Neural cell (in vitro differentiated cells): ENCODE results near the gene GP2.

Source experiments
- CTCF ChIP-seq: fragments of 450-650 bp; IDR thresholded peaks from 2 replicates; pipeline ENCODE4 v1.5.1; 2014; ENCODE audit warnings: antibody characterized with exemption, mild to moderate bottlenecking, moderate library complexity; ENCODE audit not compliant: poor library complexity, severe bottlenecking
- EP300 ChIP-seq: fragments of 450-650 bp; conservative IDR thresholded peaks from 2 replicates; pipeline ENCODE4 v1.6.1; 2014; ENCODE audit warnings: antibody characterized with exemption, mild to moderate bottlenecking, moderate library complexity; ENCODE audit not compliant: poor library complexity, severe bottlenecking
- EZH2 ChIP-seq: fragments of 200-600, 300-800 bp; shearing (Covaris generic), sonication (generic); IDR thresholded peaks from 2 replicates; pipeline ENCODE4 v1.6.1; 2014; ENCODE audit warnings: antibody characterized with exemption, low read length, borderline replicate concordance, mild to moderate bottlenecking; ENCODE audit not compliant: insufficient read depth, poor library complexity, severe bottlenecking
- MXI1 ChIP-seq: fragments of 450-650 bp; conservative IDR thresholded peaks from 2 replicates; pipeline ENCODE4 v1.6.1; 2014; ENCODE audit warnings: antibody characterized with exemption, mild to moderate bottlenecking; ENCODE audit not compliant: poor library complexity, severe bottlenecking
- POLR2AphosphoS5 ChIP-seq: IDR thresholded peaks from 2 replicates; pipeline ENCODE4 v1.6.1; 2012
- RAD21 ChIP-seq: fragments of 450-650 bp; conservative IDR thresholded peaks from 2 replicates; pipeline ENCODE4 v1.6.1; 2014; ENCODE audit warnings: antibody characterized with exemption, mild to moderate bottlenecking, moderate library complexity
- REST ChIP-seq: IDR thresholded peaks from 2 replicates; pipeline ENCODE4 v1.6.1; 2012; ENCODE audit warnings: borderline replicate concordance
- TAF1 ChIP-seq: IDR thresholded peaks from 2 replicates; pipeline ENCODE4 v1.6.1; 2012; ENCODE audit warnings: low read depth

GRCh38 chr16:20319406-20319805, 7.9 kb downstream of the GP2 start:
- TF ChIP-seq EZH2 (no peak), CTCF (no peak), POLR2AphosphoS5 (no peak), EP300 (no peak), TAF1 (no peak), REST (no peak), RAD21 (no peak), MXI1 (no peak)
